GM12801 (cell line): ENCODE measurements around the gene P2RY2.

Source experiments
- CTCF ChIP-seq: IDR thresholded peaks from one replicate; pipeline ENCODE4 v1.5.1; 2011; ENCODE audit warnings: control low read depth; ENCODE audit not compliant: insufficient read length; ENCODE audit errors: extremely low read depth

P2RY2 gene

GRCh38 chr11:73218106-73218829 is at the start of gene P2RY2:
Gene P2RY2 (plus strand): TSS chr11:73218281. CDS start chr11:73234160, 15,879 bp downstream.
- no peak for TF ChIP-seq CTCF

- no peak for TF ChIP-seq CTCF
Measured at GRCh38 chr11:73168925-73169579, 49.0 kb upstream of the P2RY2 start.

GRCh38 chr11:73170140-73170539 is 47.9 kb upstream of the P2RY2 start:
- no peak for TF ChIP-seq CTCF

GRCh38 chr11:73171436-73172161 is 46.5 kb upstream of the P2RY2 start:
- TF ChIP-seq CTCF, result no peak

GRCh38 chr11:73172992-73173656 is 45.0 kb upstream of the P2RY2 start:
- no peak for TF ChIP-seq CTCF

GRCh38 chr11:73173755-73174494 is 44.2 kb upstream of the P2RY2 start:
- no peak for TF ChIP-seq CTCF

GRCh38 chr11:73174495-73174791 is 43.6 kb upstream of the P2RY2 start:
- TF ChIP-seq CTCF, result no peak
